B cell (primary cell): ENCODE data around the gene MYB. TPM values are rescaled to one million over a fixed set of nuclear protein-coding genes. Genes with fewer than 3 reads are reported as not detected.

ENCODE experiments used
- ATAC-seq: fragments of 200-7000 bp; cut with Tn5 transposase; one replicate; pipeline ENCODE4 v1.10.0; 2021; ENCODE audit warnings: low read depth, mild to moderate bottlenecking, moderate number of reproducible peaks, moderate library complexity
- CTCF ChIA-PET: fragments of 350-600 bp; sonication (Branson Sonifier 250); formaldehyde crosslinking; loops from one replicate; lab custom pipeline; 2021; ENCODE audit warnings: antibody characterized with exemption, inconsistent platforms; lab: Charles Lee
- POLR2A ChIA-PET: fragments of 350-600 bp; sonication (Branson Sonifier 250); formaldehyde crosslinking; loops from one replicate; lab custom pipeline; 2021; ENCODE audit warnings: antibody characterized with exemption; lab: Charles Lee
- DNase-seq: peaks from one replicate; pipeline ENCODE4 v3.0.0; 2013
- H2AFZ ChIP-seq: 2 replicates; pipeline ENCODE4 v1.6.1; 2012; ENCODE audit warnings: mild to moderate bottlenecking, low read depth, low read length; ENCODE audit not compliant: insufficient read depth, poor library complexity, severe bottlenecking
- H3K27ac ChIP-seq, 2 donors: 1 replicate in 1 of 2; 2 replicates in 1 of 2; pipeline ENCODE4 v1.5.1; 2012 to 2013; ENCODE audit warnings: low read length in 2 of 2, mild to moderate bottlenecking in 2 of 2, moderate library complexity in 1 of 2
- H3K27me3 ChIP-seq, 4 experiments: fragments of 200-600 bp in 1 of 4; sonication (generic) in 1 of 4; replicated peaks in 1 of 4; 1 replicate in 2 of 4; 2 replicates in 2 of 4; pipeline versions ENCODE4 v1.6.1 to v1.7.0; 2013 to 2016; ENCODE audit warnings: low read length in 3 of 4, mild to moderate bottlenecking in 2 of 4, mixed read lengths in 1 of 4, moderate library complexity in 1 of 4; ENCODE audit not compliant: insufficient read depth in 4 of 4, control insufficient read depth in 3 of 4; ENCODE audit errors: control extremely low read depth in 1 of 4
- H3K36me3 ChIP-seq, 2 experiments: replicated peaks in 1 of 2; 1 replicate in 1 of 2; 2 replicates in 1 of 2; pipeline versions ENCODE4 v1.6.1 to v1.7.1; 2013; ENCODE audit warnings: low read length in 1 of 2; ENCODE audit not compliant: insufficient read depth in 2 of 2, control insufficient read depth in 1 of 2; ENCODE audit errors: control extremely low read depth in 1 of 2, extremely low read depth in 1 of 2
- H3K4me1 ChIP-seq, 2 donors: fragments of 200-600 bp in 1 of 2; sonication (generic) in 1 of 2; 1 replicate in 1 of 2; 2 replicates in 1 of 2; pipeline versions ENCODE4 v1.5.1 to v1.6.1; 2013 to 2017; ENCODE audit warnings: low read length in 2 of 2; ENCODE audit not compliant: control insufficient read depth in 2 of 2, insufficient read depth in 2 of 2
- H3K4me2 ChIP-seq: replicated peaks from 2 replicates; pipeline ENCODE3; 2012; ENCODE audit warnings: mild to moderate bottlenecking, low read depth, low read length; ENCODE audit not compliant: poor library complexity, severe bottlenecking
- H3K4me3 ChIP-seq, 5 experiments: fragments of 200-600 bp in 1 of 5; sonication (generic) in 1 of 5; 1 replicate in 3 of 5; 2 replicates in 2 of 5; pipeline versions ENCODE4 v1.5.1 to v1.7.0; 2011 to 2016; ENCODE audit warnings: low read length in 4 of 5, mild to moderate bottlenecking in 4 of 5, low read depth in 2 of 5, control low read depth in 1 of 5, moderate library complexity in 1 of 5; ENCODE audit not compliant: insufficient read depth in 1 of 5; ENCODE audit errors: control extremely low read depth in 1 of 5, extremely low read depth in 1 of 5
- H3K79me2 ChIP-seq: fragments of 200-600 bp; sonication (generic); one replicate; pipeline ENCODE4 v1.6.0; 2016; ENCODE audit warnings: low read length; ENCODE audit not compliant: control insufficient read depth, insufficient read depth
- H3K9ac ChIP-seq: fragments of 200-600 bp; sonication (generic); 2 replicates; pipeline ENCODE4 v1.6.1; 2017; ENCODE audit warnings: mild to moderate bottlenecking, low read length, moderate library complexity
- H3K9me3 ChIP-seq, 3 donors: one replicate each; pipeline versions ENCODE4 v1.6.1 to v1.7.1; 2013; ENCODE audit warnings: low read length in 2 of 3; ENCODE audit not compliant: control insufficient read depth in 2 of 3, insufficient read depth in 1 of 3; ENCODE audit errors: control extremely low read depth in 1 of 3
- H4K20me1 ChIP-seq: 2 replicates; pipeline ENCODE4 v1.6.0; 2012; ENCODE audit warnings: mild to moderate bottlenecking, low read length; ENCODE audit not compliant: insufficient read depth, control insufficient read depth, poor library complexity, severe bottlenecking
- H3K27ac Mint-ChIP-seq: one replicate; pipeline ENCODE4 v1.8.0; 2021; ENCODE audit warnings: mixed read lengths
- H3K27me3 Mint-ChIP-seq: one replicate; pipeline ENCODE4 v1.8.0; 2021; ENCODE audit warnings: mixed read lengths
- H3K4me1 Mint-ChIP-seq: one replicate; pipeline ENCODE4 v1.8.0; 2021; ENCODE audit warnings: mixed read lengths
- H3K4me3 Mint-ChIP-seq: one replicate; pipeline ENCODE4 v1.8.0; 2021; ENCODE audit warnings: mixed read lengths
- H3K9me3 Mint-ChIP-seq: one replicate; pipeline ENCODE4 v1.8.0; 2022; ENCODE audit warnings: mixed read lengths; ENCODE audit not compliant: insufficient read depth
- EZH2 ChIP-seq: IDR thresholded peaks from 2 replicates; pipeline ENCODE4 v1.6.1; 2012; ENCODE audit warnings: borderline replicate concordance, low read depth, mild to moderate bottlenecking, moderate library complexity, low read length; ENCODE audit not compliant: insufficient read depth, poor library complexity, severe bottlenecking
- WGBS: methylation state at CpG from one replicate; pipeline ENCODE4 v1.1.5; 2013; ENCODE audit warnings: missing lambda C conversion rate; ENCODE audit not compliant: insufficient coverage; 5-methylcytosine and 5-hydroxymethylcytosine counted together
- intact Hi-C: fragments of 100-400 bp; cut with micrococcal nuclease; formaldehyde crosslinking; loops from one replicate; pipeline ENCODE4 v1.10.0; 2022
- polyA plus RNA-seq: library from polyadenylated mRNA; depleted of rRNA; stranded (reverse); fragments of >200 nt; gene quantifications from 2 replicates; pipeline ENCODE4 v1.2.3, GENCODE V29; 2012
- total RNA-seq, 2 donors: library from RNA; stranded (reverse); fragments of 120-200 nt in 1 of 2; gene quantifications; 1 replicate in 1 of 2; 2 replicates in 1 of 2; pipeline versions ENCODE4 v1.2.3 to v1.2.4, GENCODE V29; 2013 to 2022
- TF ChIP-seq, protein P1 (sequence below): fragments of 200-600 bp; IDR thresholded peaks from one replicate; pipeline ENCODE4 v1.8.0; 2022; ENCODE audit warnings: antibody characterized with exemption, mild to moderate bottlenecking

Gene MYB
- total and polyA plus RNA-seq, 2 donors (not counting 1 experiment from before 2014, with no cell fraction given) = 0.46 to 1.4 TPM

DNA sequence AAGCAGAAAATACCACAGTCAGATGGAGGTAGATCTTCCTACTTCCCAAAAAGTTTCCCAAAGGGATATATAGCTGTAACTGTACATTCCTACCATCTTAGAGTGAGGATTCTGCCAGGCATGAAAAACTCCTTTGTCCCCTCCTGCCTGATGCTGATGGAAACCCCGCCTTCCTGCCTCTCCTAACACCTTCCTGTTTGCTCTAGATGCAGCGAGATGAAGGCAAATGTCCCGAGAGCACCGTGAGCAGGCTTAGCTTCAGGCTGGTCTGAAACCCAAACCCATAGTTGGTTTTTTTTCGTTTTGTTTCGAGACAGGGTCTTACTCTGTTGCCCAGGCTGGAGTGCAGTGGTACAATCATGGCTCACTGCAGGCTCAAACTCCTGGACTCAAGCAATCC is 55.6 kb downstream of the MYB start:
- H3K9me3 ChIP-seq = no peaks in the 10 kb centered on the region
- no peak for TF ChIP-seq EZH2
- TF ChIP-seq, protein P1, sequence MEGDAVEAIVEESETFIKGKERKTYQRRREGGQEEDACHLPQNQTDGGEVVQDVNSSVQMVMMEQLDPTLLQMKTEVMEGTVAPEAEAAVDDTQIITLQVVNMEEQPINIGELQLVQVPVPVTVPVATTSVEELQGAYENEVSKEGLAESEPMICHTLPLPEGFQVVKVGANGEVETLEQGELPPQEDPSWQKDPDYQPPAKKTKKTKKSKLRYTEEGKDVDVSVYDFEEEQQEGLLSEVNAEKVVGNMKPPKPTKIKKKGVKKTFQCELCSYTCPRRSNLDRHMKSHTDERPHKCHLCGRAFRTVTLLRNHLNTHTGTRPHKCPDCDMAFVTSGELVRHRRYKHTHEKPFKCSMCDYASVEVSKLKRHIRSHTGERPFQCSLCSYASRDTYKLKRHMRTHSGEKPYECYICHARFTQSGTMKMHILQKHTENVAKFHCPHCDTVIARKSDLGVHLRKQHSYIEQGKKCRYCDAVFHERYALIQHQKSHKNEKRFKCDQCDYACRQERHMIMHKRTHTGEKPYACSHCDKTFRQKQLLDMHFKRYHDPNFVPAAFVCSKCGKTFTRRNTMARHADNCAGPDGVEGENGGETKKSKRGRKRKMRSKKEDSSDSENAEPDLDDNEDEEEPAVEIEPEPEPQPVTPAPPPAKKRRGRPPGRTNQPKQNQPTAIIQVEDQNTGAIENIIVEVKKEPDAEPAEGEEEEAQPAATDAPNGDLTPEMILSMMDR = no peak
- intact Hi-C loops = no loop called here
- no peak for DNase-seq
- ATAC-seq = no peak
- H3K36me3 ChIP-seq = no peaks in the 10 kb centered on the region
- no peaks in the 10 kb centered on the region for H3K27me3 ChIP-seq
- Mint-ChIP-seq H3K27me3 (peaks cover 3% of the 10 kb centered on the region), H3K27ac (no peak overlapping the region), H3K4me1 (no peaks in the 10 kb centered on the region), H3K9me3 (no peaks in the 10 kb centered on the region), H3K4me3 (no peak overlapping the region)
- H3K79me2 ChIP-seq = no peaks in the 10 kb centered on the region
- no peak overlapping the region for H3K27ac ChIP-seq
- ChIA-PET POLR2A (no interaction called here), CTCF (no interaction called here)
- no peak overlapping the region for H3K9ac ChIP-seq
- no peaks in the 10 kb centered on the region for H3K4me1 ChIP-seq
- no peaks in the 10 kb centered on the region for H4K20me1 ChIP-seq
- H3K4me2 ChIP-seq = no peak overlapping the region
- 56% methylated on average over 6 of the region's 6 CpGs for WGBS
- H2AFZ ChIP-seq = no peak overlapping the region
- no peak overlapping the region for H3K4me3 ChIP-seq

DNA sequence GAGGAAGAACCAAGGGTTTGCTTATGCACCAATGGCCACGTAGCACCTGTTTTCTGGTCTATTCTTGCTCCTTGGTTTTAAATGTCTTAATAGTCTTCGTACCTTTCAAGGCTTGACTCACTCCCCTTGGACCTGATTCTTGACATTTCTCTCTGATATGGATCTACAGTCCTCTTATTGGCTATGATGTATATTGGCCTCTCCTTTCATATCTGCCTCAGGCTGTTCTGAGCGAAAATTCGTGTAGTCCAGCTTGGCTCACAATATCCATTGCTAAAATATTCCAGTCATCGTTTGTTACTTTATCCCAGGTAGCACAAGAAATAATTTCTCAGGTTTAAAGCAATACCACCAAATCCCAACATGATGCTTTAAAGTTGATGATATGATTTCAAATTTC is 59.6 kb downstream of the MYB start:
- H3K4me1 Mint-ChIP-seq = no peaks in the 10 kb centered on the region
- no peak overlapping the region for H3K27ac ChIP-seq
- ChIA-PET POLR2A (no interaction called here), CTCF (no interaction called here)
- no peaks in the 10 kb centered on the region for H3K36me3 ChIP-seq
- intact Hi-C loops = no loop called here
- no peaks in the 10 kb centered on the region for H4K20me1 ChIP-seq
- TF ChIP-seq, protein P1 = no peak
- no peak for TF ChIP-seq EZH2
- no peaks in the 10 kb centered on the region for H3K79me2 ChIP-seq
- no peaks in the 10 kb centered on the region for H3K9me3 ChIP-seq
- no peak overlapping the region for H3K9ac ChIP-seq
- no peaks in the 10 kb centered on the region for H3K27me3 ChIP-seq
- WGBS = 100% methylated on average over 1 of the region's 5 CpGs
- DNase-seq = no peak
- H3K27me3 Mint-ChIP-seq = peaks cover 3% of the 10 kb centered on the region
- ATAC-seq = no peak
- H3K4me2 ChIP-seq = no peak overlapping the region
- H2AFZ ChIP-seq = no peak overlapping the region
- H3K9me3 Mint-ChIP-seq = no peaks in the 10 kb centered on the region
- H3K27ac Mint-ChIP-seq = no peak overlapping the region
- no peak overlapping the region for H3K4me3 Mint-ChIP-seq
- no peak overlapping the region for H3K4me3 ChIP-seq
- H3K4me1 ChIP-seq = no peaks in the 10 kb centered on the region
